Loucy (cell line): ENCODE data around the gene VARS1.

Source experiments
- H2AFZ ChIP-seq: fragments of 200-600 bp; sonication (generic); 2 replicates; pipeline ENCODE4 v1.6.0; 2016; ENCODE audit warnings: antibody characterized with exemption, mild to moderate bottlenecking, low read length, moderate library complexity
- H3F3A ChIP-seq: fragments of 200-600 bp; 2 replicates; pipeline ENCODE4 v1.6.0; 2016; ENCODE audit warnings: antibody characterized with exemption, low read depth, mild to moderate bottlenecking
- H3K27me3 ChIP-seq: fragments of 200-600 bp; sonication (generic); 2 replicates; pipeline ENCODE4 v1.6.1; 2014; ENCODE audit warnings: low read length, mild to moderate bottlenecking; ENCODE audit not compliant: insufficient read depth, poor library complexity, severe bottlenecking
- H3K36me3 ChIP-seq: fragments of 200-600 bp; sonication (generic); 2 replicates; pipeline ENCODE4 v1.6.1; 2016; ENCODE audit warnings: low read length; ENCODE audit not compliant: insufficient read depth
- H3K4me1 ChIP-seq: fragments of 200-600 bp; sonication (generic); 2 replicates; pipeline ENCODE4 v1.5.1; 2014; ENCODE audit warnings: low read length, mild to moderate bottlenecking; ENCODE audit not compliant: insufficient read depth, poor library complexity, severe bottlenecking
- H3K4me2 ChIP-seq: fragments of 200-600 bp; sonication (generic); 2 replicates; pipeline ENCODE4 v1.6.0; 2014; ENCODE audit warnings: antibody characterized with exemption, low read length, low read depth, mild to moderate bottlenecking; ENCODE audit not compliant: poor library complexity, severe bottlenecking
- H3K4me3 ChIP-seq: fragments of 200-600 bp; sonication (generic); 2 replicates; pipeline ENCODE4 v1.5.1; 2014; ENCODE audit warnings: low read length, mild to moderate bottlenecking, mixed read lengths; ENCODE audit not compliant: poor library complexity, severe bottlenecking
- H3K79me2 ChIP-seq: fragments of 200-600 bp; sonication (generic); 2 replicates; pipeline ENCODE4 v1.6.1; 2014; ENCODE audit warnings: low read length; ENCODE audit not compliant: insufficient read depth
- H3K9ac ChIP-seq: fragments of 200-600 bp; sonication (generic); 2 replicates; pipeline ENCODE4 v1.6.0; 2014; ENCODE audit warnings: mild to moderate bottlenecking, low read depth, low read length, moderate library complexity; ENCODE audit not compliant: poor library complexity, severe bottlenecking
- H3K9me2 ChIP-seq: fragments of 200-600 bp; sonication (generic); replicated peaks from 2 replicates; pipeline ENCODE4 v1.6.1; 2016; ENCODE audit warnings: low read depth, low read length, mixed read lengths
- H3K9me3 ChIP-seq: fragments of 200-600 bp; sonication (generic); 2 replicates; pipeline ENCODE4 v1.6.1; 2014; ENCODE audit warnings: mild to moderate bottlenecking, antibody characterized with exemption, low read length, low read depth; ENCODE audit not compliant: insufficient read depth
- H4K20me1 ChIP-seq: fragments of 200-600 bp; sonication (generic); 2 replicates; pipeline ENCODE4 v1.6.0; 2014; ENCODE audit warnings: antibody characterized with exemption, low read length, mild to moderate bottlenecking; ENCODE audit not compliant: insufficient read depth, poor library complexity, severe bottlenecking
- EZH2phosphoT487 ChIP-seq: fragments of 200-600 bp; IDR thresholded peaks from 2 replicates; pipeline ENCODE4 v1.6.1; 2018; ENCODE audit warnings: antibody characterized with exemption, mild to moderate bottlenecking, moderate library complexity, borderline replicate concordance
- TF ChIP-seq, protein P1 (sequence below): fragments of 200-600 bp; sonication (generic); conservative IDR thresholded peaks from 2 replicates; pipeline ENCODE4 v1.5.1; 2014; ENCODE audit warnings: mild to moderate bottlenecking, antibody characterized with exemption, low read length

Gene VARS1

DNA sequence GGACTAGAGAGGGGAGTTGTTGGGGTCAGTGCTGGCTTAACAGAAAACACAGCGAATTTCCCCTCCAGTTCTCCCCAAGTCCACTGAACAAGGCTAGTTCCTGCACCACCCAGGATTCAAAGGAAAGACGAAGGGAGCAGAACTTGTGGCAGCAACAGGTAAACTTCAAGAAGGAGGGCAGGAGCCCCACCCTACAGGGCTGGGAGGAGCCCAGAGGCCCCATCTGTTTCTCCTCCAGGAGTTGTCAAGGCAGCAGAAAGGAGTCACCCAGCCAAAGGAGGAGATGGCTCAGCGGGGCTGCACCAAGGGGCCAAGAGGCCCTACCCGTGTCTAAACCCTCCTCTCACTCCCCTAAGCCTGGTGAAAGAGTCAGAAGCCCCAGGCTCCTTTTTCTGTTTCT, 31.4 kb downstream of the VARS1 start:
- Histone ChIP-seq H3K9me3 (no peaks in the 10 kb centered on the region), H3K9ac (no peak overlapping the region), H3F3A (no peaks in the 10 kb centered on the region), H3K9me2 (no peaks in the 10 kb centered on the region), H3K27me3 (no peaks in the 10 kb centered on the region), H3K4me3 (no peak overlapping the region), H3K4me2 (no peak overlapping the region), H3K79me2 (no peaks in the 10 kb centered on the region), H4K20me1 (no peaks in the 10 kb centered on the region), H2AFZ (no peak overlapping the region), H3K4me1 (peaks cover 6% of the 10 kb centered on the region), H3K36me3 (no peaks in the 10 kb centered on the region)
- no peak for TF ChIP-seq EZH2phosphoT487
- TF ChIP-seq, protein P1, sequence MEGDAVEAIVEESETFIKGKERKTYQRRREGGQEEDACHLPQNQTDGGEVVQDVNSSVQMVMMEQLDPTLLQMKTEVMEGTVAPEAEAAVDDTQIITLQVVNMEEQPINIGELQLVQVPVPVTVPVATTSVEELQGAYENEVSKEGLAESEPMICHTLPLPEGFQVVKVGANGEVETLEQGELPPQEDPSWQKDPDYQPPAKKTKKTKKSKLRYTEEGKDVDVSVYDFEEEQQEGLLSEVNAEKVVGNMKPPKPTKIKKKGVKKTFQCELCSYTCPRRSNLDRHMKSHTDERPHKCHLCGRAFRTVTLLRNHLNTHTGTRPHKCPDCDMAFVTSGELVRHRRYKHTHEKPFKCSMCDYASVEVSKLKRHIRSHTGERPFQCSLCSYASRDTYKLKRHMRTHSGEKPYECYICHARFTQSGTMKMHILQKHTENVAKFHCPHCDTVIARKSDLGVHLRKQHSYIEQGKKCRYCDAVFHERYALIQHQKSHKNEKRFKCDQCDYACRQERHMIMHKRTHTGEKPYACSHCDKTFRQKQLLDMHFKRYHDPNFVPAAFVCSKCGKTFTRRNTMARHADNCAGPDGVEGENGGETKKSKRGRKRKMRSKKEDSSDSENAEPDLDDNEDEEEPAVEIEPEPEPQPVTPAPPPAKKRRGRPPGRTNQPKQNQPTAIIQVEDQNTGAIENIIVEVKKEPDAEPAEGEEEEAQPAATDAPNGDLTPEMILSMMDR, result no peak

DNA sequence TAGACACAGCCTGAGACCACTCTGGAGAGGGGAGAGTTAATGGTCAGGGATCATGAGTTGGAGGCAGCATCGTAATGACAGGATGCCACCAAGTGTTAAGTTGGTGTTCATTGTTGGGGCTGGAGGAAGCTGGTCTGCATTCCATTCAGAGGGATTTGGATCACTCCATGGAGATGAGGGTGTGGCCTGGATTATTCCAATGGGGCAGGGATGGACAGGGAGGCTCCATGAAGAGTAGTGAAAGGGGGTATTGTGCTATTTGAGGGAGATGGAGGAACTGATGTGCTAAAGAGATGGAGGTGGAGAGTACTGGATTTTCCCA, 32.0 kb downstream of the VARS1 start:
- Histone ChIP-seq H3F3A (no peaks in the 10 kb centered on the region), H3K9ac (no peak overlapping the region), H3K9me3 (no peaks in the 10 kb centered on the region), H3K27me3 (no peaks in the 10 kb centered on the region), H2AFZ (no peak overlapping the region), H4K20me1 (no peaks in the 10 kb centered on the region), H3K4me2 (no peak overlapping the region), H3K4me3 (no peak overlapping the region), H3K36me3 (no peaks in the 10 kb centered on the region), H3K4me1 (peaks cover 12% of the 10 kb centered on the region), H3K9me2 (no peaks in the 10 kb centered on the region), H3K79me2 (no peaks in the 10 kb centered on the region)
- TF ChIP-seq EZH2phosphoT487, result no peak
- TF ChIP-seq, protein P1, result no peak

DNA sequence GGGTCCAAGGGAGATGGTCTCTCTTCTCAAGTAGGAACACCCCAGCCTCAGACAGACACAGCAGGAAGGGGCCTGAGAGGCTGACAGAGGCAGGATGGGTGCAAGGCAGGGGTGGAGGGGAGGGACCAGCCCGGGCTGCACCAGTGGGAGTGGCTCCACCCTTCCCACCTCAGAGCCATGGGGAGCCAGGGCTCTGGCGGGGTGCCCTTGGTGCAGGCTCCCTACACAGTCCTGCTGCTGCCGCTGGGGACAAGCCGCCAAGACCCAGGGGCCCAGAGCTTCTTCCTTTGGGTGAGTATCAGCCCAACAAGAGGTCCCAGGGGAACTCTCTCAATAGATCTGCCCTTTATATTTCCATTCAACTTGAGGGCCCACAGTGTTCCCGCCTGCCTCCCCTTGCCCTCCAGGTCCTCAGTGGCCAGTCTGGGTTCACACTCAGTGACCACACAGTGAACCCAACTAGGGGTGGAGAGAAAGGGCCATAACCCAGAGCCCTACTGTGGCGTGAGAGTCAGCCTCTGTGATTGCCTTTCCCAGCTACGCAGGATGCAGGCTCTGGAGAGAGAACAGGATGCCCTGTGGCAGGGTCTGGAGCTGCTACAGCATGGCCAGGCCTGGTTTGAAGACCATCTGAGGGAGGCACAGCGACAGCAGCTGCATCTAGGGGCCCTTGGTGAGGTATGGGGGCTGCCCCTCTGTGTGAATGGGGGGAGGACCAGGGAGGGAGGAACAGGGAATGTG, 32.5 kb downstream of the VARS1 start:
- Histone ChIP-seq H3F3A (no peaks in the 10 kb centered on the region), H4K20me1 (no peaks in the 10 kb centered on the region), H3K9me2 (no peaks in the 10 kb centered on the region), H3K9me3 (no peaks in the 10 kb centered on the region), H3K36me3 (no peaks in the 10 kb centered on the region; the same call in 1 of the 2 replicates), H3K4me3 (no peak overlapping the region), H2AFZ (no peak overlapping the region), H3K4me1 (peaks cover 12% of the 10 kb centered on the region), H3K27me3 (no peaks in the 10 kb centered on the region), H3K4me2 (no peak overlapping the region), H3K79me2 (no peaks in the 10 kb centered on the region), H3K9ac (no peak overlapping the region)
- TF ChIP-seq, protein P1, result no peak
- no peak for TF ChIP-seq EZH2phosphoT487
